Neuronal stem cell (in vitro differentiated cells): Measurements from ENCODE around the gene CDH13.

ENCODE experiments used
- DNase-seq: peaks from one replicate; pipeline ENCODE4 v3.0.0-alpha.2; 2013; ENCODE audit warnings: low spot score
- H2AFZ ChIP-seq: one replicate; pipeline ENCODE4 v1.6.1; 2013; ENCODE audit warnings: mild to moderate bottlenecking, low read length, inconsistent platforms
- H2AK5ac ChIP-seq: 2 replicates; pipeline ENCODE4 v1.6.1; 2013; ENCODE audit warnings: low read depth, mild to moderate bottlenecking, inconsistent platforms, low read length, moderate library complexity, mixed read lengths
- H2BK120ac ChIP-seq: 2 replicates; pipeline ENCODE4 v1.6.1; 2013; ENCODE audit warnings: low read depth, mild to moderate bottlenecking, inconsistent platforms, low read length, moderate library complexity, mixed read lengths
- H2BK12ac ChIP-seq: one replicate; pipeline ENCODE4 v1.6.1; 2013; ENCODE audit warnings: low read length, inconsistent platforms
- H2BK15ac ChIP-seq: 2 replicates; pipeline ENCODE4 v1.6.1; 2013; ENCODE audit warnings: mild to moderate bottlenecking, low read length, inconsistent platforms, mixed read lengths
- H2BK5ac ChIP-seq: one replicate; pipeline ENCODE4 v1.6.1; 2013; ENCODE audit warnings: inconsistent platforms, mild to moderate bottlenecking, low read length, moderate library complexity
- H3K14ac ChIP-seq: one replicate; pipeline ENCODE4 v1.6.1; 2013; ENCODE audit warnings: low read length, inconsistent platforms
- H3K18ac ChIP-seq: 2 replicates; pipeline ENCODE4 v1.6.1; 2013; ENCODE audit warnings: low read length, inconsistent platforms
- H3K23ac ChIP-seq: 2 replicates; pipeline ENCODE4 v1.6.1; 2013; ENCODE audit warnings: low read depth, mild to moderate bottlenecking, mixed read lengths, low read length, inconsistent platforms; ENCODE audit not compliant: poor library complexity
- H3K27ac ChIP-seq: replicated peaks from 3 replicates; pipeline ENCODE4 v1.5.1; 2013; ENCODE audit warnings: low read length, inconsistent platforms
- H3K27me3 ChIP-seq, 3 experiments: 2 replicates each; pipeline ENCODE4 v1.6.1; 2013; ENCODE audit warnings: low read length in 3 of 3, mild to moderate bottlenecking in 2 of 3, inconsistent platforms in 1 of 3, low read depth in 1 of 3, mixed read lengths in 1 of 3, moderate library complexity in 1 of 3; ENCODE audit not compliant: control insufficient read depth in 3 of 3, insufficient read depth in 3 of 3
- H3K36me3 ChIP-seq, 2 donors: replicated peaks in 1 of 2; 2 replicates each; pipeline ENCODE4 v1.6.1; 2013; ENCODE audit warnings: low read length in 2 of 2; ENCODE audit not compliant: control insufficient read depth in 2 of 2, insufficient read depth in 2 of 2
- H3K4ac ChIP-seq: 2 replicates; pipeline ENCODE4 v1.6.1; 2013; ENCODE audit warnings: inconsistent platforms, mild to moderate bottlenecking, low read length, moderate library complexity
- H3K4me1 ChIP-seq, 2 donors: 1 replicate in 1 of 2; 2 replicates in 1 of 2; pipeline ENCODE4 v1.6.1; 2013; ENCODE audit warnings: low read length in 2 of 2, low read depth in 1 of 2; ENCODE audit not compliant: control insufficient read depth in 2 of 2, insufficient read depth in 1 of 2
- H3K4me2 ChIP-seq: one replicate; pipeline ENCODE4 v1.6.1; 2013; ENCODE audit warnings: mild to moderate bottlenecking, low read length, inconsistent platforms; ENCODE audit not compliant: insufficient read depth, poor library complexity, severe bottlenecking
- H3K4me3 ChIP-seq, 2 donors: 2 replicates each; pipeline ENCODE4 v1.5.1; 2013; ENCODE audit warnings: low read length in 2 of 2, mild to moderate bottlenecking in 2 of 2, inconsistent platforms in 1 of 2, moderate library complexity in 1 of 2
- H3K79me1 ChIP-seq: one replicate; pipeline ENCODE4 v1.6.1; 2013; ENCODE audit warnings: low read depth, mild to moderate bottlenecking, inconsistent platforms, low read length, moderate library complexity
- H3K9ac ChIP-seq: one replicate; pipeline ENCODE4 v1.6.1; 2013; ENCODE audit warnings: mild to moderate bottlenecking, low read depth, low read length, inconsistent platforms; ENCODE audit not compliant: poor library complexity
- H3K9me3 ChIP-seq, 2 donors: replicated peaks in 1 of 2; 2 replicates each; pipeline versions ENCODE3 to v1.6.1; 2013; ENCODE audit warnings: low read length in 2 of 2, mild to moderate bottlenecking in 2 of 2, inconsistent platforms in 1 of 2, low read depth in 1 of 2, mixed read lengths in 1 of 2, moderate library complexity in 1 of 2; ENCODE audit not compliant: control insufficient read depth in 2 of 2, insufficient read depth in 1 of 2
- H4K8ac ChIP-seq: one replicate; pipeline ENCODE4 v1.6.1; 2013; ENCODE audit warnings: low read depth, mild to moderate bottlenecking, inconsistent platforms, low read length, moderate library complexity
- H4K91ac ChIP-seq: one replicate; pipeline ENCODE4 v1.6.1; 2013; ENCODE audit warnings: low read length, low read depth, mild to moderate bottlenecking, inconsistent platforms; ENCODE audit not compliant: poor library complexity
- WGBS, 2 donors: extraction: QIAGEN DNeasy Blood & Tissue Kit; methylation state at CpG; one replicate each; pipeline ENCODE4 v1.1.7; 2013; ENCODE audit warnings: missing lambda C conversion rate in 2 of 2, mixed read lengths in 1 of 2; ENCODE audit not compliant: insufficient read length in 2 of 2, insufficient replicate concordance in 1 of 2; ENCODE audit errors: extremely low coverage in 2 of 2; 5-methylcytosine and 5-hydroxymethylcytosine counted together

CDH13 gene

DNA sequence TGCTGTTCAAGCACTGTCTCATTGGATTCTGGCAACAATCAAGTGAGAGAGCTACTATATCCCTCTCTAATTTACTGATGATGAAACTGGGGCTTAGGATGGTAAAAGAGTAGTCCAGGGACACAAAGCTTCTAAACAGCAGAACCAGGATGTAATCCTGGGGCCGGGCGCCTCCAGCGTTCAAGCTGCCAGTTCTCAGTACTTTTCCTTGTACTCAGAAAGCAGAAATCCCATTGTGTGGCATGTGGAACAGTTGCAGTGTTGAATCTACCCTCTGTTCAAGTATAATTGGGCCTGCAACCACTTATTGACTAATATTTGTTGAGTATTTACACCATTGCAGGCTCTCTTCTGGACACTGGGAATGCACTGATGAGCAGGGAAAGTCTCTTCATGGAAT is 14.5 kb upstream of the CDH13 start:
- no CpG with 5 or more reads among the region's 3 CpGs for WGBS, 2 donors
- H3K27ac ChIP-seq, result no peak overlapping the region
- no peaks in the 10 kb centered on the region for H3K36me3 ChIP-seq
- H3K18ac ChIP-seq, result no peak overlapping the region
- H3K4me2 ChIP-seq, result no peak overlapping the region
- no peak overlapping the region for H3K23ac ChIP-seq
- H3K9me3 ChIP-seq, result peaks cover 0 to 2% of the 10 kb centered on the region in 2 donors
- no peak overlapping the region for H3K14ac ChIP-seq
- H3K4me1 ChIP-seq, result no peaks in the 10 kb centered on the region
- no peak overlapping the region for H3K9ac ChIP-seq
- no peak overlapping the region for H4K8ac ChIP-seq
- DNase-seq, result no peak
- H2BK12ac ChIP-seq, result no peak overlapping the region
- H2AK5ac ChIP-seq, result no peak overlapping the region
- H2BK15ac ChIP-seq, result no peak overlapping the region
- no peak overlapping the region for H3K4me3 ChIP-seq
- H2BK5ac ChIP-seq, result no peak overlapping the region
- no peaks in the 10 kb centered on the region for H3K27me3 ChIP-seq
- H4K91ac ChIP-seq, result no peak overlapping the region
- H2BK120ac ChIP-seq, result no peak overlapping the region
- no peaks in the 10 kb centered on the region for H3K79me1 ChIP-seq
- no peak overlapping the region for H3K4ac ChIP-seq
- H2AFZ ChIP-seq, result no peak overlapping the region

GRCh38 chr16:82616356-82616755 is 10.4 kb upstream of the CDH13 start:
- Histone ChIP-seq H4K8ac (no peak overlapping the region), H3K14ac (no peak overlapping the region), H2AK5ac (no peak overlapping the region), H3K36me3 (no peaks in the 10 kb centered on the region), H3K23ac (no peak overlapping the region), H3K4me2 (no peak overlapping the region), H3K27ac (no peak overlapping the region), H2BK5ac (no peak overlapping the region), H3K4me3 (no peak overlapping the region), H3K4ac (no peak overlapping the region), H2AFZ (no peak overlapping the region), H4K91ac (no peak overlapping the region), H3K79me1 (no peaks in the 10 kb centered on the region), H3K27me3 (no peaks in the 10 kb centered on the region), H2BK120ac (no peak overlapping the region), H3K9me3 (peaks cover 0 to 2% of the 10 kb centered on the region in 2 donors), H3K9ac (no peak overlapping the region), H3K18ac (no peak overlapping the region), H2BK12ac (no peak overlapping the region), H2BK15ac (no peak overlapping the region), H3K4me1 (no peaks in the 10 kb centered on the region)
- DNase-seq, result no peak
- WGBS, 2 donors, result no CpG with 5 or more reads among the region's 4 CpGs

DNA sequence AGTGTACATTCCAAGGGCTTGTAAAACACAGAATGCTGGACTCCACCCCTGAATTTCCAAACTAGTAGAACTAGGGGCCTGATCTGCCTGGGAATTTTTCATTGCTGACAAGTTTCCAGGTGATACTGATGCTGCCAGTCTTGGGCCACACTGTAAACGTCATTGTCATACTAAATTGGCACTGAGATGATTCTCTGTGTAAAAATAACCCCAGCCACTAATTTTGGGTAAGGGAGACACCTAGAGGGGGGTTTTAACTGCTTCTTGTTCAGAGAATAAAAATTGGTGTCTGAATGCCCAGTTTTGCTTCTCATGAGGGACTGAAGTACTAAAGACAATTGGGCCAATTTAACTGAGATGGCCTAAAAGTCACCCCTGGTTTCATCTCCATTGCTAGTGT is 5.0 kb upstream of the CDH13 start:
- no peak overlapping the region for H3K18ac ChIP-seq
- no peak overlapping the region for H3K23ac ChIP-seq
- H3K4me2 ChIP-seq, result no peak overlapping the region
- no peak overlapping the region for H2AK5ac ChIP-seq
- no peak overlapping the region for H3K14ac ChIP-seq
- no peak for DNase-seq
- no peaks in the 10 kb centered on the region for H3K36me3 ChIP-seq
- H2BK5ac ChIP-seq, result no peak overlapping the region
- H2BK12ac ChIP-seq, result no peak overlapping the region
- no peak overlapping the region for H2BK15ac ChIP-seq
- no peak overlapping the region for H2AFZ ChIP-seq
- no peaks in the 10 kb centered on the region for H3K9me3 ChIP-seq
- no CpG with 5 or more reads among the region's 1 CpG for WGBS, 2 donors
- H3K9ac ChIP-seq, result no peak overlapping the region
- peaks cover 0 to 27% (median 14%) of the 10 kb centered on the region in 3 experiments for H3K27me3 ChIP-seq
- no peaks in the 10 kb centered on the region for H3K4me1 ChIP-seq
- no peak overlapping the region for H4K91ac ChIP-seq
- H4K8ac ChIP-seq, result no peak overlapping the region
- no peak overlapping the region for H2BK120ac ChIP-seq
- no peak overlapping the region for H3K27ac ChIP-seq
- no peak overlapping the region for H3K4ac ChIP-seq
- no peaks in the 10 kb centered on the region for H3K79me1 ChIP-seq
- no peak overlapping the region for H3K4me3 ChIP-seq

- Histone ChIP-seq H2AFZ (no peak overlapping the region), H2AK5ac (no peak overlapping the region), H3K27ac (no peak overlapping the region), H2BK120ac (no peak overlapping the region), H2BK12ac (no peak overlapping the region), H4K91ac (no peak overlapping the region), H3K4me2 (no peak overlapping the region), H3K36me3 (no peaks in the 10 kb centered on the region), H3K27me3 (peaks cover 0 to 42% (median 26%) of the 10 kb centered on the region in 3 experiments), H3K9ac (no peak overlapping the region), H3K23ac (no peak overlapping the region), H4K8ac (no peak overlapping the region), H3K14ac (no peak overlapping the region), H3K79me1 (no peaks in the 10 kb centered on the region), H3K18ac (no peak overlapping the region), H2BK15ac (no peak overlapping the region), H2BK5ac (no peak overlapping the region), H3K9me3 (no peaks in the 10 kb centered on the region), H3K4me3 (no peak overlapping the region), H3K4ac (no peak overlapping the region), H3K4me1 (peaks cover 0 to 4% of the 10 kb centered on the region in 2 donors)
- no CpG with 5 or more reads among the region's 7 CpGs for WGBS, 2 donors
- DNase-seq, result no peak
These were observed 3.5 kb upstream of the CDH13 start for GRCh38 chr16:82623241-82623640.
